Lower lobe of right lung (tissue), 2 donors: ENCODE results near the gene RAD54L. TPM values are rescaled to one million over a fixed set of nuclear protein-coding genes. Genes with fewer than 3 reads are reported as not detected.

ENCODE experiments used
- ATAC-seq, 2 donors: fragments of 200-7000 bp; cut with Tn5 transposase; one replicate each; pipeline ENCODE4 v1.9.1; 2020 to 2022; ENCODE audit warnings: mild to moderate bottlenecking in 2 of 2, moderate library complexity in 2 of 2
- DNase-seq: peaks from one replicate; pipeline ENCODE4 v3.0.0-alpha.2; 2020
- H3K27ac ChIP-seq: fragments of 200-600 bp; one replicate; pipeline ENCODE4 v1.8.0; 2022
- H3K27me3 ChIP-seq: fragments of 200-600 bp; one replicate; pipeline ENCODE4 v1.8.0; 2022; ENCODE audit warnings: low read depth
- H3K36me3 ChIP-seq: fragments of 200-600 bp; one replicate; pipeline ENCODE4 v1.8.0; 2022; ENCODE audit warnings: mild to moderate bottlenecking
- H3K4me1 ChIP-seq: fragments of 200-600 bp; one replicate; pipeline ENCODE4 v1.8.0; 2022
- H3K4me3 ChIP-seq: fragments of 200-600 bp; one replicate; pipeline ENCODE4 v1.8.0; 2022; ENCODE audit warnings: mild to moderate bottlenecking
- H3K9me3 ChIP-seq: fragments of 200-600 bp; one replicate; pipeline ENCODE4 v1.8.0; 2022
- intact Hi-C: fragments of 100-400 bp; cut with DNase I; formaldehyde crosslinking; loops from one replicate; pipeline ENCODE4 v1.11.0; 2022
- total RNA-seq: library from RNA; stranded (reverse); fragmentation: NEBNext Ultra II Directional; extraction: Animal tissue kit (Norgen Biotek cat#: 25700); gene quantifications from one replicate; pipeline ENCODE4 v1.2.1, GENCODE V29; 2021
- TF ChIP-seq, protein P1 (sequence below): fragments of 200-600 bp; IDR thresholded peaks from one replicate; pipeline ENCODE4 v1.8.0; 2022; ENCODE audit warnings: antibody characterized with exemption, mild to moderate bottlenecking
- donor health status: DM: no; HTN: yes; CAD: no; lungs with severe emphysema.

RAD54L gene
- total RNA-seq, 1 donor from 2014 or later, result 1.7 TPM

DNA sequence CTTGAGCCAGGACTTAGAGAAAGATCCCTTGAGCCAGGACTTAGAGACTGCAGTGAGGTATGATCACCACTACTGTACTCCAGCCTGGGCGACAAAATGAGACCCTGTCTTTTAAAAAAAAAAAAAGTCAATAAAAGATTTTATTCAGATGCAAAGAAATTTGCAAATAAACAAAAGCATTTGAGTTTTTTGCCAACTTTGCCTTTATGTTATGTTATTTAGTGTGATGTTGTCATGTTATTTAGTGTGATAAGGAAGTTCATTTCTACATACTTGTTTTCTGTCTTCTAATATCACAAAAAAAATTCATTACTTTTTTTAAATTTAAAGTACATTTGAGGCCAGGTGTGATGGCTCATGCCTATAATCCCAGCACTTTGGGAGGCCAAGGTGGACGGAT lies 9.0 kb downstream of the RAD54L start:
- Histone ChIP-seq H3K27ac (no peak overlapping the region), H3K36me3 (no peaks in the 10 kb centered on the region), H3K4me3 (no peak overlapping the region), H3K27me3 (no peaks in the 10 kb centered on the region), H3K9me3 (no peaks in the 10 kb centered on the region), H3K4me1 (no peaks in the 10 kb centered on the region)
- intact Hi-C loops, result no loop called here
- no peak for ATAC-seq
- TF ChIP-seq, protein P1, sequence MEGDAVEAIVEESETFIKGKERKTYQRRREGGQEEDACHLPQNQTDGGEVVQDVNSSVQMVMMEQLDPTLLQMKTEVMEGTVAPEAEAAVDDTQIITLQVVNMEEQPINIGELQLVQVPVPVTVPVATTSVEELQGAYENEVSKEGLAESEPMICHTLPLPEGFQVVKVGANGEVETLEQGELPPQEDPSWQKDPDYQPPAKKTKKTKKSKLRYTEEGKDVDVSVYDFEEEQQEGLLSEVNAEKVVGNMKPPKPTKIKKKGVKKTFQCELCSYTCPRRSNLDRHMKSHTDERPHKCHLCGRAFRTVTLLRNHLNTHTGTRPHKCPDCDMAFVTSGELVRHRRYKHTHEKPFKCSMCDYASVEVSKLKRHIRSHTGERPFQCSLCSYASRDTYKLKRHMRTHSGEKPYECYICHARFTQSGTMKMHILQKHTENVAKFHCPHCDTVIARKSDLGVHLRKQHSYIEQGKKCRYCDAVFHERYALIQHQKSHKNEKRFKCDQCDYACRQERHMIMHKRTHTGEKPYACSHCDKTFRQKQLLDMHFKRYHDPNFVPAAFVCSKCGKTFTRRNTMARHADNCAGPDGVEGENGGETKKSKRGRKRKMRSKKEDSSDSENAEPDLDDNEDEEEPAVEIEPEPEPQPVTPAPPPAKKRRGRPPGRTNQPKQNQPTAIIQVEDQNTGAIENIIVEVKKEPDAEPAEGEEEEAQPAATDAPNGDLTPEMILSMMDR, result no peak
- no peak for DNase-seq

DNA sequence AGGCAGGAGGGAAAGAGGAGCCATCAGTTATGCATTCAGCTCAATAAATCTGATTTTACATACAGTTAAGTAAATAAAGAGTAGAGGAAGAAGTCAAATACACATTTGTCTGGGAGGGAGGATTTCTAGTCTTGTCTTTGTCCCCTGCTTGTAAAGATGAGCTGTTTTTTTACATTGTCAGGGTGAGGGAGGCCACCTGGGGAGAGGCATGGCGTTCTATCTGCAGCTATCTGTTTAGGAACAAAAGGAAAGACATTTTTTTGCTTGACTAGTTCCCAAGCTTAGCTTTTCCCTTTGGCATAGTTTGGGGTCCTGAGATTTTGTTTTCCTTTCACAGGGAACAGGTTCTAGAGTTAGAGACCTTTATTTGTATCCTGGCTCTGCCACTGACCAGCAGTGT lies 14.9 kb downstream of the RAD54L start:
- Histone ChIP-seq H3K9me3 (no peaks in the 10 kb centered on the region), H3K4me3 (no peak overlapping the region), H3K36me3 (no peaks in the 10 kb centered on the region), H3K27ac (no peak overlapping the region), H3K27me3 (no peaks in the 10 kb centered on the region), H3K4me1 (no peaks in the 10 kb centered on the region)
- TF ChIP-seq, protein P1, result no peak
- intact Hi-C loops, result no loop called here
- ATAC-seq (no peak), DNase-seq (no peak)

DNA sequence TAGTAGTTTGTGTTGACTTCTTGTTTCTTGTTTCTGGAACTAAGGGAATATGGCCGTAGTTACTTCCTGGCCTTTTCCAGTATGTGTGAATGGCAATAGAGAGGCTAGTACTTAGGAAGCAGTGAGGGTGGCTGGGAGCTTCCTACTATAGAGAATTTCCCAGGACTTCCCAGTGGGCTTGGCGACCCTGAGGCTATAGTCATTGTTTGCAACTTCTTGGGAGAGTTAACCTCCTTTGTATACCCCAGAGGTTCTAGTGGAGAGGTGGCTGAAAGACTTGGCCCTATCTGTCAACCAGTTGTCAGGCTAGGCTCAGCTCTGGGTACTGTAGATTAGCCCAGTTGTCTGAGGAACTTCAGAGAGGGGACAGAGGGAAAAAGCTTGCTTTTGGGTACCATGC lies 15.6 kb downstream of the RAD54L start:
- Histone ChIP-seq H3K36me3 (no peaks in the 10 kb centered on the region), H3K27me3 (no peaks in the 10 kb centered on the region), H3K9me3 (no peaks in the 10 kb centered on the region), H3K27ac (no peak overlapping the region), H3K4me3 (no peak overlapping the region), H3K4me1 (no peaks in the 10 kb centered on the region)
- TF ChIP-seq, protein P1, result no peak
- DNase-seq, result no peak
- intact Hi-C loops, result no loop called here
- ATAC-seq, result no peak

DNA sequence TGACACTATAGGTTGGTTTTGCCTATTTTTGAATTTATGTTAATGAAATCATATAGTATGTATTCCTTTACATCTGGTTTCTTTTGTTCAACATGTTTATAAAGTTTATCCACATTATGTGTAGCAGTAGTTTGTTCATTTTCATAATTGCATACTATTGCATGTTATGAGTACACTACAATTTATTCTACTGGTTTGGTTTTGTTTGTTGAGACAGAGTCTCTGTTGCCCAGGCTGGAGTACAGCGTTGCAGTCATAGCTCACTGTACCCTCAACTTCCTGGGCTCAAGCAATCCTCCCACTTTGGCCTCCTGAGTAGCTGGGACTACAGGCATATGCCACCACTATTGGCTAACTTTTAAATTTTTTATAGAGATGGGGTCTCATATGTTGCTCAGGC lies 21.0 kb downstream of the RAD54L start:
- ATAC-seq (no peak), DNase-seq (no peak)
- no peak overlapping the region for H3K27ac ChIP-seq
- no peaks in the 10 kb centered on the region for H3K27me3 ChIP-seq
- TF ChIP-seq, protein P1, result no peak
- H3K9me3 ChIP-seq, result no peaks in the 10 kb centered on the region
- intact Hi-C loops, result no loop called here
- H3K36me3 ChIP-seq, result no peaks in the 10 kb centered on the region
- no peak overlapping the region for H3K4me3 ChIP-seq
- no peaks in the 10 kb centered on the region for H3K4me1 ChIP-seq

DNA sequence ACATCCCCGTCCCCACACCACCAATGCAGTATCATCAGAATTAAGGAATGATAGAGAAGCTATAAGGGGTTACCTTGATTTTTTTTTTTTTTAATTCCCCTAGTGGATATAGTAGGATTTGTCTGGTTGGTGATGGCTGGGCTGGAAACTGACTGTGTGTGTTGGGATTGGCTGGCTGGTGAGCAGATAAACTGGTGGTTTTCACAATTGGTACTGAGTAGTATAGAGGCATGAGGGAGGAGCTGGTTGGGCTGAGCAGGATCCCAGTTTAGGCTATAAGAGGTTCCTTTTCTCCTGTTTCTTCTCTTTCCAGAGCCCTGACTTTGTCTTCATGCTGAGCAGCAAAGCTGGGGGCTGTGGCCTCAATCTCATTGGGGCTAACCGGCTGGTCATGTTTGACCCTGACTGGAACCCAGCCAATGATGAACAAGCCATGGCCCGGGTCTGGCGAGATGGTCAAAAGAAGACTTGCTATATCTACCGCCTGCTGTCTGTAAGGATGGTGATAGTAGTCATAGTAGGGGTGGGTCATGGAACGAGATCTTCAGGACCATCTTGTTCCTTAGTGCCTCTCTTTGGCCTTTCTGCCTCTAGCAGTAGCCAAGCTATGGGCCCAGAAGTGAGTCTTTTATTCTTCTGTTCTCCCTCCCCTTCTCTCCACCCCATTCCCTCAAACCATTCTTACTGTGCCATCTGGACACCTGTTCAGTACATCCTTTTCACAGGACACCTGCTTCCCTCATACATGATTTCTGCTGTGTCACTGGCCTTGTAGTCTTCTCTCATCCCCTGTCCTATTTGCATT lies 26.9 kb downstream of the RAD54L start:
- Histone ChIP-seq H3K27me3 (no peaks in the 10 kb centered on the region), H3K4me3 (no peak overlapping the region), H3K9me3 (no peaks in the 10 kb centered on the region), H3K27ac (no peak overlapping the region), H3K4me1 (no peaks in the 10 kb centered on the region), H3K36me3 (peaks cover 23% of the 10 kb centered on the region)
- ATAC-seq (no peak), DNase-seq (no peak)
- intact Hi-C loops, result no loop called here
- TF ChIP-seq, protein P1, result no peak
